Subcutaneous abdominal adipose tissue (tissue), 5 donors: ENCODE results near the gene LCN2.

Experiments
- H3K27ac ChIP-seq: one replicate; pipeline ENCODE4 v1.7.0; 2013; ENCODE audit warnings: low read depth, mild to moderate bottlenecking, inconsistent platforms, low read length, moderate library complexity
- H3K27me3 ChIP-seq, 5 donors: one replicate each; pipeline ENCODE4 v1.7.0; 2013; ENCODE audit warnings: low read length in 5 of 5, inconsistent platforms in 1 of 5; ENCODE audit not compliant: control insufficient read depth in 5 of 5, insufficient read depth in 4 of 5
- H3K36me3 ChIP-seq, 5 donors: one replicate each; pipeline ENCODE4 v1.7.0; 2013; ENCODE audit warnings: low read length in 5 of 5; ENCODE audit not compliant: control insufficient read depth in 5 of 5, insufficient read depth in 5 of 5
- H3K4me1 ChIP-seq, 5 donors: one replicate each; pipeline ENCODE4 v1.7.0; 2013; ENCODE audit warnings: low read length in 5 of 5, mild to moderate bottlenecking in 3 of 5, moderate library complexity in 1 of 5; ENCODE audit not compliant: control insufficient read depth in 5 of 5, insufficient read depth in 5 of 5
- H3K4me3 ChIP-seq, 5 donors: one replicate each; pipeline ENCODE4 v1.7.0; 2013; ENCODE audit warnings: low read length in 5 of 5, low read depth in 1 of 5
- H3K9ac ChIP-seq, 5 donors: one replicate each; pipeline ENCODE4 v1.7.0; 2013; ENCODE audit warnings: low read length in 5 of 5, mild to moderate bottlenecking in 4 of 5, moderate library complexity in 3 of 5
- H3K9me3 ChIP-seq, 5 donors: one replicate each; pipeline ENCODE4 v1.7.0; 2013; ENCODE audit warnings: low read length in 5 of 5; ENCODE audit not compliant: control insufficient read depth in 5 of 5
- donor health status: healthy.
- donor health status: healthy.
- donor health status: healthy.
- donor health status: healthy.
- donor health status: healthy.

The LCN2 gene

DNA sequence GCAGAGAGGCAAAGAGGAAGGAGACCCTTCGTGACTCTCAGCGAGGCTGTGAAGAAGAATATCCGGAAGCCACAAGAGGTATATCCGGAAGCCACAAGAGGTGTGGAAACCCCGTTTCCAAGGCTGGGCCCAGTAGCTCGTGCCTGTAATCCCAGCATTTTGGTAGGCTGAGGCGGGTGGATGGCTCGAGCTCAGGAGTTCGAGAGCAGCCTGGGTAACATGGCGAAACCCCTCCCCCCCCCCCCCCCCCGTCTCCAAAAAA, 10.2 kb downstream of the LCN2 start:
- H3K4me3 ChIP-seq = peak overlapping the region; percentile 70 to 86 (median 74)
- peaks cover 4 to 29% (median 25%) of the 10 kb centered on the region in 5 donors for H3K4me1 ChIP-seq
- H3K9ac ChIP-seq = peak overlapping the region in 4 of 5 donors; percentile 24 to 69 (median 53)
- peaks cover 0 to 23% (median 18%) of the 10 kb centered on the region in 5 donors for H3K36me3 ChIP-seq
- H3K27ac ChIP-seq = no peak overlapping the region
- no peaks in the 10 kb centered on the region for H3K9me3 ChIP-seq
- H3K27me3 ChIP-seq = no peaks in the 10 kb centered on the region

- Histone ChIP-seq H3K4me1 (peaks cover 4 to 29% (median 25%) of the 10 kb centered on the region in 5 donors), H3K36me3 (peaks cover 0 to 26% (median 19%) of the 10 kb centered on the region in 5 donors), H3K27ac (no peak within 1 kb of the TSS), H3K27me3 (no peaks in the 10 kb centered on the region), H3K9me3 (no peaks in the 10 kb centered on the region), H3K4me3 (peak within 1 kb of the TSS; percentile 75 to 86 (median 82)), H3K9ac (peak within 1 kb of the TSS in 4 of 5 donors; percentile 69 to 84 (median 73))
Measured at GRCh38 chr9:128159784-128160602, 10.7 kb downstream of the LCN2 start, which contains the start of gene BBLN. BBLN (plus strand) TSS chr9:128160265; CDS start chr9:128160408, 143 bp downstream.

DNA sequence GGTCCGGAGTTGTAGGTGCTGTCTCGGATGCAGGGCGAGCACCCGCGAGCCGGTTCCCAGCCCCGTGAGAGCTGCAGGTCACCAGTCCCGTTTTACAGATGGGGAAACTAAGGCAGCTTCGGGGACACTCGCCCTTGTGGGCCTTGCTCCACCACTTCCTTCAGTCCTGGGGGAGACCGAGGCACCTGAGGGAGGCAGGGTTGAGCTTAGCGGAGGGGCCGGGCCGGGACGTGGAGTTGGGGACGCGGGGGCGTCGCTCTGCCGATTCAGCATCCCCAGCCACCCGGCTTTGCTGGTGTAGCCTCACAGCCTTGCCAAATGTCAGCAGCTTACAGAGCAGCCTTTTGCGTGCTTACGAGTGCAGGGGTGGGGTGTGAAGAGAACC, 11.3 kb downstream of the LCN2 start:
- Histone ChIP-seq H3K36me3 (peaks cover 0 to 26% (median 19%) of the 10 kb centered on the region in 5 donors), H3K4me1 (peaks cover 4 to 29% (median 25%) of the 10 kb centered on the region in 5 donors), H3K27me3 (no peaks in the 10 kb centered on the region), H3K9ac (peak overlapping the region in 4 of 5 donors; percentile 63 to 84 (median 73)), H3K4me3 (peak overlapping the region; percentile 58 to 86 (median 82)), H3K9me3 (no peaks in the 10 kb centered on the region), H3K27ac (no peak overlapping the region)

DNA sequence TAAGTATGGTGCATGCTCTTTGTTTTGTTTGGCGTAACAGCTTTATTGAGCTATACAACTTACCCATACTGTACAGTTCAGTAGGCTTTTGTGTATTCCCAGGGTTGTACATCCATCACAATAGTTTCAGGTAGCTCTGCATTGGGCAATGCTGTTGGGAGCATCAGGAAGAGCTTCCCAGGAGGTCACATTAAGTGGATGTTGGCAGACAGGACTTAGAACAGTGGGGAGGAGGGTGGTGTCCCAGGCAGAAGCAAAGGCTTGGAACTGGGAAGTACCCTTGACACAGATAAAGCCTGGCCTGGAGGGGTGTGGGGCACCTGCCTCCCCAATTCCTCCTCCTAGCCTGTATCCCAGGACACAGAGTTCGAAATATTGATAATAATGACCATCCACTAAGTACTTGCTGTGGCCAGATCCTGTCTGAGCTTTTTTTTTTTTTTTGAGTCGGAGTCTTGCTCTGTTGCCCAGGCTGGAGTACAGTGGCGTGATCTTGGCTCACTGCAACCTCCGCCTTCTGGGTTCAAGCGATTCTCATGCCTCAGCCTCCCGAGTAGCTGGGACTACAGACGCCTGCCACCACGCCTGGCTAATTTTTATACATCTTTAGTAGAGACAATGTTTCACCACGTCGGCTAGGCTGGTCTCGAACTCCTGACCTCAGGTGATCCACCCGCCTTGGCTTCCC, 12.1 kb downstream of the LCN2 start:
- Histone ChIP-seq H3K9me3 (no peaks in the 10 kb centered on the region), H3K9ac (peak overlapping the region in 1 of 5 donors; percentile 41), H3K36me3 (peaks cover 0 to 33% (median 25%) of the 10 kb centered on the region in 5 donors), H3K4me3 (peak overlapping the region in 2 of 5 donors; percentile 78 to 86), H3K4me1 (peaks cover 4 to 29% (median 25%) of the 10 kb centered on the region in 5 donors), H3K27ac (no peak overlapping the region), H3K27me3 (no peaks in the 10 kb centered on the region)

DNA sequence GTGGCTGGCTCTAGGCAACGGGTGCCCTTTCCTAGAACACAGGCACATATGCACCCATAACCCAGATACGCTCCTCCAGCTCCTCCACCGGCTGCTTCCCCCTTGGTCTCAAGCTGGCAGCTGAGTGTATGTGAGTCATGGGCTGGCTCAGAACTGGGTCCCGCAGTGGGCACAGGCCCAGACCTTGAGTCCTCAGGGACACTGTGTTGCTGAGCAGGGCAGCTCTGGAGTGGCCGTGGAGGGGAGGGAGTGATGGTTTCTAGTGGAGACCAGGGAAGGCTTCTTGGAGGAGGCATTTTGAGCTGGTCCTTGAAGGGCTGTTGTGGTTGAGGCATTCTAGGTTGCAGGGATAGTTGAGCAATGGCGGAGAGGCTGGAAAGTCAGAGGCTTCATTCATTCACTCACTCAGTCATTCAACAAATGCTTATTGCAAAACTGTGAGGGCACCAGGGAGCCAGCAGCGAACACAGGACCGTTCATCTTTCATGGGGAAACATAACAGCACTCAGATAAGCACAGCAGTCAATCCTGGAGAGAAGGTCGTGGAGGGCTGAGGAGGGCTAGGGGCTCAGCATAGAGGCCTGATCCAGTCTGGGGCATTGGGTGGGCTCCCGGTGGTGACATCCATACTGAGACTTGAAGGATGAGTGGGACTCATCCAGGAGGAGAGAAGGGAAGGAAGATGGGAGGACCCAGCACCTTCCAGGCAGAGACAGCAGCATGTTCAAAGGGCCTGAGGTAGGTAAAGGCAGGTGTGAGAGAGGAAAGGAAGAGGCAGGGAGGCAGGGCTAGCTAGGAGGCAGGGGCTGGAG, 13.2 kb downstream of the LCN2 start:
- Histone ChIP-seq H3K4me1 (peaks cover 4 to 29% (median 25%) of the 10 kb centered on the region in 5 donors), H3K36me3 (peaks cover 0 to 43% (median 35%) of the 10 kb centered on the region in 5 donors), H3K27ac (no peak overlapping the region), H3K9me3 (no peaks in the 10 kb centered on the region), H3K9ac (no peak overlapping the region), H3K4me3 (no peak overlapping the region), H3K27me3 (no peaks in the 10 kb centered on the region)

DNA sequence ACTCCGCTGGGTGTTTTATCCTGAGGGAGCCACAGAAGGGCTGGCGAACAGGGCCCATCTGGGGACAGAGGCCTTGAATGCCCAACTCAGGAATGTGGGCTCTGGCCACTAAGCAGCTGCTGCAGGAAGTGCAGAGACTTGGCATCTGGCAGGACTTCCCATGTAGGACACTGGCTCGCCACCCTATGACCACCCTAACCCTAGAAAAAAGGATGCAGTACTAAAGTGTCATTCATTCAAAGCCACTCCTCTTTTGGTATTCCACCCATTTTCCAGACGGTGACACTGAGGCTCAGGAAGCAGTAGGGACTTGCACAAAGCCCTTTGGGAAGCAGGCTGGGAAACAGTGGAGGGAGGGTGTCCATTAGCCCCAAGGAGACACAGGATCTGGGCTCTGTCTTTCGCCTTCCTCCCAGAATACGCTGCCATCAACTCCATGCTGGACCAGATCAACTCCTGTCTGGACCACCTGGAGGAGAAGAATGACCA, 13.8 kb downstream of the LCN2 start:
- Histone ChIP-seq H3K9ac (no peak overlapping the region), H3K27ac (no peak overlapping the region), H3K27me3 (no peaks in the 10 kb centered on the region), H3K4me3 (no peak overlapping the region), H3K36me3 (peaks cover 0 to 50% (median 42%) of the 10 kb centered on the region in 5 donors), H3K9me3 (no peaks in the 10 kb centered on the region), H3K4me1 (peaks cover 4 to 29% (median 25%) of the 10 kb centered on the region in 5 donors)

GRCh38 chr9:128163523-128164306, 14.5 kb downstream of the LCN2 start:
- H3K9me3 ChIP-seq = no peaks in the 10 kb centered on the region
- peaks cover 4 to 29% (median 25%) of the 10 kb centered on the region in 5 donors for H3K4me1 ChIP-seq
- peak overlapping the region in 1 of 5 donors; percentile 25 for H3K9ac ChIP-seq
- H3K27me3 ChIP-seq = no peaks in the 10 kb centered on the region
- H3K4me3 ChIP-seq = no peak overlapping the region
- H3K27ac ChIP-seq = no peak overlapping the region
- peaks cover 3 to 54% (median 46%) of the 10 kb centered on the region in 5 donors for H3K36me3 ChIP-seq

DNA sequence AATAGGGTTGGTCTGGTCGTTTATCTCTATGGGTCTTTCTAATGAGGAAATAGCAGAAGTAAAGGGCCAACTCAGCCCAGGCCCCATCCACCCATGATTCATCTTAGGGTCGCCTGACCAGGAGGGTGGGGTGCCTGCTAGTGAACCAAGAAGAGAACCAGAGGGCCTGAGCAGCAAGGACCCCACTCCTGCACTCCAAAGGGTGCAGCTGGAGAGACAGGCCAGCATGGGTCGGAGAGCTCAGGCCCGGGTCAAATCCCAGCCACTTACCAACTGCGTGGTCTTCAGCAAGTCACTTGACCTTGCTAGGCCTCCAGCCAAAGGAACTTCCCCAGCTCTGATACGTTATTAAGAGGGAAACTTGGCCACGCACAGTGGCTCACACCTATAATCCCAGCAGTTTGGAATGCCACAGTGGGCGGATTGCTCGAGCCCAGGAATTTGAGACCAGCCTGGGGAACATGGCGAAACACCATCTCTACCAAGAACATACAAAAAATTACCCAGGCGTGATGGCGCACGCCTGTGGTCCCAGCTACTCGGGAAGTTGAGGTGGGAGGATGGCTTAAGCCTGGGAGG, 15.1 kb downstream of the LCN2 start:
- no peaks in the 10 kb centered on the region for H3K27me3 ChIP-seq
- no peaks in the 10 kb centered on the region for H3K9me3 ChIP-seq
- peaks cover 4 to 28% (median 23%) of the 10 kb centered on the region in 5 donors for H3K4me1 ChIP-seq
- H3K36me3 ChIP-seq = peaks cover 3 to 60% (median 53%) of the 10 kb centered on the region in 5 donors
- H3K4me3 ChIP-seq = no peak overlapping the region
- peak overlapping the region in 2 of 5 donors; percentile 10 to 25 for H3K9ac ChIP-seq
- no peak overlapping the region for H3K27ac ChIP-seq

DNA sequence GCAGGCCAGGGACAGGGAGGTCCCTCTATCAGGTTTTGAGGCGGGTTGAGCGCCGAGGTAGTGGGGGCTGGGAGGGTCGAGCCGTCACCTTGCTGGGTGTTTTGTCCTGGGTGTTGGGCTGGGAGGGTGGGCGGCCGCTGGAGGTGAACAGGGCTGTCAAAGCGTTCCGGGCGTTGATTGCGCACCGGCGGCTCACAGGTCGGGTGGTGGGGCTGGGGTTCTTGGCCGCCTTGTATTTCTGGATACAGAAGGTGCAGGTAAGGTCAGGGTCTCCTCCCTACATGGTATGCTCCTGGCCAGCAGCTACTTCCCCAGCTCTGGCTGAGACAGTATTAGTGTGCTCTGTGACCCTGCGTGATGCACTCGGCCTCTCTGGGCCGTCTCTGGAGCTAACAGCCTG, 16.9 kb downstream of the LCN2 start:
- Histone ChIP-seq H3K36me3 (peaks cover 6 to 74% (median 62%) of the 10 kb centered on the region in 5 donors), H3K27me3 (no peaks in the 10 kb centered on the region), H3K9ac (no peak overlapping the region), H3K4me3 (no peak overlapping the region), H3K9me3 (no peaks in the 10 kb centered on the region), H3K27ac (no peak overlapping the region), H3K4me1 (peaks cover 0 to 14% (median 8%) of the 10 kb centered on the region in 5 donors)
